HEK293T (cell line): ENCODE measurements around the gene MLANA.

Experiments
- CTCF ChIA-PET: fragments of 350-600 bp; formaldehyde crosslinking; extraction: SDS; loops from one replicate; lab custom pipeline; 2021; ENCODE audit warnings: antibody characterized with exemption, inconsistent platforms; lab: Yijun Ruan, JAX
- POLR2A ChIA-PET: fragments of 350-600 bp; formaldehyde crosslinking; extraction: SDS; loops from one replicate; lab custom pipeline; 2020; ENCODE audit warnings: antibody characterized with exemption, inconsistent platforms; lab: Yijun Ruan, JAX
- DNase-seq: peaks from one replicate; pipeline ENCODE4 v3.0.0; 2012; ENCODE audit warnings: mixed read lengths; ENCODE audit errors: extremely low spot score
- ARNT ChIP-seq: fragments of 450-650 bp; IDR thresholded peaks from 2 replicates; pipeline ENCODE4 v1.6.1; 2017; ENCODE audit warnings: mild to moderate bottlenecking
- BHLHE40 ChIP-seq: fragments of 450-650 bp; IDR thresholded peaks from 2 replicates; pipeline ENCODE4 v1.6.1; 2016; ENCODE audit warnings: mild to moderate bottlenecking, moderate library complexity, borderline replicate concordance
- CTBP1 ChIP-seq: fragments of 450-650 bp; IDR thresholded peaks from 2 replicates; pipeline ENCODE4 v1.6.1; 2016; ENCODE audit warnings: borderline replicate concordance
- ELF4 ChIP-seq: fragments of 450-650 bp; IDR thresholded peaks from 2 replicates; pipeline ENCODE4 v1.6.1; 2017; ENCODE audit warnings: antibody characterized with exemption
- FOXA1 ChIP-seq: fragments of 450-650 bp; IDR thresholded peaks from 2 replicates; pipeline ENCODE4 v1.6.1; 2016; ENCODE audit warnings: mild to moderate bottlenecking
- FOXK2 ChIP-seq: fragments of 450-650 bp; IDR thresholded peaks from 2 replicates; pipeline ENCODE4 v1.6.1; 2016; ENCODE audit warnings: mild to moderate bottlenecking
- FOXM1 ChIP-seq: fragments of 450-650 bp; IDR thresholded peaks from 2 replicates; pipeline ENCODE4 v1.6.1; 2017; ENCODE audit warnings: mild to moderate bottlenecking, borderline replicate concordance
- HDGF ChIP-seq: fragments of 450-650 bp; IDR thresholded peaks from 2 replicates; pipeline ENCODE4 v1.6.1; 2017; ENCODE audit warnings: antibody characterized with exemption, borderline replicate concordance
- L3MBTL2 ChIP-seq: fragments of 450-650 bp; conservative IDR thresholded peaks from 2 replicates; pipeline ENCODE4 v1.6.1; 2016; ENCODE audit warnings: mild to moderate bottlenecking
- LEF1 ChIP-seq: fragments of 450-650 bp; IDR thresholded peaks from 2 replicates; pipeline ENCODE4 v1.6.1; 2017; ENCODE audit warnings: mild to moderate bottlenecking, borderline replicate concordance
- NFRKB ChIP-seq: fragments of 450-650 bp; IDR thresholded peaks from 2 replicates; pipeline ENCODE4 v1.6.1; 2016; ENCODE audit warnings: mild to moderate bottlenecking, moderate library complexity
- PKNOX1 ChIP-seq: fragments of 450-650 bp; IDR thresholded peaks from 2 replicates; pipeline ENCODE4 v1.6.1; 2016
- SP1 ChIP-seq: fragments of 450-650 bp; IDR thresholded peaks from 2 replicates; pipeline ENCODE4 v1.6.1; 2017
- SUZ12 ChIP-seq: fragments of 450-650 bp; IDR thresholded peaks from 2 replicates; pipeline ENCODE4 v1.6.1; 2016; ENCODE audit warnings: mild to moderate bottlenecking
- TARDBP ChIP-seq: fragments of 450-650 bp; IDR thresholded peaks from 2 replicates; pipeline ENCODE4 v1.6.1; 2016
- ZNF384 ChIP-seq: fragments of 450-650 bp; IDR thresholded peaks from 2 replicates; pipeline ENCODE4 v1.6.1; 2016

MLANA gene

GRCh38 chr9:5863092-5863746, 27.5 kb upstream of the MLANA start:
- CTCF ChIA-PET = no interaction called here
- no peak for DNase-seq
- POLR2A ChIA-PET = no interaction called here
- TF ChIP-seq FOXK2 (no peak), FOXM1 (no peak), ZNF384 (no peak), TARDBP (no peak), LEF1 (no peak), ELF4 (no peak), L3MBTL2 (no peak), BHLHE40 (no peak), NFRKB (no peak), ARNT (no peak), CTBP1 (no peak), FOXA1 (no peak), SP1 (no peak), PKNOX1 (no peak), HDGF (no peak), SUZ12 (no peak)

- ChIA-PET CTCF (no interaction called here), POLR2A (no interaction called here)
- no peak for TF ChIP-seq HDGF
- TF ChIP-seq CTBP1 = no peak
- no peak for TF ChIP-seq PKNOX1
- no peak for TF ChIP-seq ELF4
- no peak for TF ChIP-seq FOXA1
- no peak for TF ChIP-seq LEF1
- no peak for TF ChIP-seq ARNT
- TF ChIP-seq SP1 = no peak
- no peak for TF ChIP-seq FOXM1
- no peak for TF ChIP-seq TARDBP
- TF ChIP-seq SUZ12 = no peak
- TF ChIP-seq BHLHE40 = no peak
- no peak for TF ChIP-seq ZNF384
- no peak for TF ChIP-seq L3MBTL2
- TF ChIP-seq FOXK2 = no peak
- TF ChIP-seq NFRKB = no peak
- DNase-seq = no peak
These were observed 26.2 kb upstream of the MLANA start for GRCh38 chr9:5864446-5864845.

- TF ChIP-seq CTBP1 = no peak
- no peak for TF ChIP-seq ARNT
- no peak for TF ChIP-seq TARDBP
- no peak for TF ChIP-seq LEF1
- no peak for TF ChIP-seq HDGF
- TF ChIP-seq FOXA1 = no peak
- TF ChIP-seq FOXK2 = no peak
- TF ChIP-seq SP1 = no peak
- no peak for TF ChIP-seq NFRKB
- no peak for TF ChIP-seq PKNOX1
- TF ChIP-seq SUZ12 = no peak
- DNase-seq = no peak
- POLR2A ChIA-PET = no interaction called here
- CTCF ChIA-PET = interaction anchor here (0.6 kb wide), 1 partner anchor 67 kb away, joined by 3 read pairs; no protein-coding TSS in a partner anchor
These were observed 24.4 kb upstream of the MLANA start for GRCh38 chr9:5866272-5866671.

DNA sequence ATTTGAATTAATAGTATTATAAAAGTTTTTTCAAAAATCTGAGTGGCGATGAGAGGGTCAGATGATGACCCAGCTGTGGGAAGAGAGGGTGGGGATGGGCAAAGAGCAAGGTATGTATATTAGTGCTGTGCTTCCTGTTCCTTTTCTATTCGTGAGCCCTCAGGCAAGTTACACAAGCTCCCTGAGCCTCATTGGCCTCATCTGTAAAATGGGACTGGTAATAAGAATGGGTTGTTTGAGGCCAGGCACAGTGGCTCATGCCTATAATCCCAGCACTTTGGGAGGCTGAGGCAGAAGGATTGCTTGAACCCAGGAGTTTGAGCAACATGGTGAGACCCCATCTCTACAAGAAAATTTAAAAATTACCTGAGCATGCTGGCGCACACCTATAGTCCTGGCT, 24.0 kb upstream of the MLANA start:
- POLR2A ChIA-PET = no interaction called here
- TF ChIP-seq TARDBP (no peak), BHLHE40 (no peak), FOXK2 (no peak), CTBP1 (no peak), ARNT (no peak), FOXM1 (no peak), L3MBTL2 (no peak), FOXA1 (no peak), ZNF384 (no peak), SP1 (no peak), NFRKB (no peak), PKNOX1 (no peak), ELF4 (no peak), HDGF (no peak), LEF1 (no peak), SUZ12 (no peak)
- CTCF ChIA-PET = no interaction called here
- no peak for DNase-seq

DNA sequence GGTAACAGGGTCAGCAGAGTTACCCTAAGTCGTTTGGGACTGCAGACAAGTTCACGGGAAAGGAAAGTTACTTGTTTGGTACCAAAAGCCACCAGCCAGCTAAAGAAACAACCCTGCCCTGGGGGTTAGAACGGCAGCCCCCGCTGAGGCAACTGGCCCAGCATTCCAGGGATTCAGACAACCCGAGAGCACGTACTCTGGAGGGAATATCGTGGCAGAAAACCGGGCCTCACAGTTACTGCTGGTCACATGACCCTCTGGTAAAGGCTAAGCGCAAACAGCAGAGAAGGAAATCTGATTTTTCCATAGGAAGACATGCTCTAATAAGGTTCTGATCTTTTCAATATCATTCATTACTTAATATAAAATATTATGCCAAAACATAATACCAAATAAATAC, 22.5 kb upstream of the MLANA start:
- TF ChIP-seq FOXK2 (no peak), BHLHE40 (no peak), TARDBP (no peak), L3MBTL2 (no peak), LEF1 (no peak), PKNOX1 (no peak), HDGF (no peak), SP1 (no peak), ARNT (no peak), FOXM1 (no peak), ZNF384 (no peak), FOXA1 (no peak), SUZ12 (no peak)
- CTCF ChIA-PET = no interaction called here
- POLR2A ChIA-PET = no interaction called here
- no peak for DNase-seq
